Keratinocyte (primary cell): ENCODE measurements around the gene NFATC3. TPM values are rescaled to one million over a fixed set of nuclear protein-coding genes. Genes with fewer than 3 reads are reported as not detected.

Experiments
- DNase-seq: peaks from one replicate; pipeline ENCODE4 v3.0.0-alpha.2; 2011; ENCODE audit warnings: low read depth, missing footprints, low spot score
- FAIRE-seq: peaks from 2 replicates; lab custom pipeline; 2011; peaks lifted over from hg19 to GRCh38; lab: Jason Lieb, UNC
- H2AFZ ChIP-seq: 2 replicates; pipeline ENCODE4 v1.6.0; 2012; ENCODE audit warnings: low read length, control low read depth, inconsistent platforms; ENCODE audit not compliant: control insufficient read depth
- H3K27ac ChIP-seq: 2 replicates; pipeline ENCODE4 v1.5.1; 2011; ENCODE audit warnings: low read length; ENCODE audit not compliant: control insufficient read depth, insufficient read depth
- H3K27me3 ChIP-seq: 3 replicates; pipeline ENCODE4 v1.6.0; 2011; ENCODE audit warnings: low read length; ENCODE audit not compliant: control insufficient read depth, insufficient read depth; ENCODE audit errors: extremely low read depth
- H3K36me3 ChIP-seq, 2 experiments: 2 replicates in 1 of 2; 3 replicates in 1 of 2; pipeline ENCODE4 v1.5.1; 2011; ENCODE audit warnings: low read length in 2 of 2, mild to moderate bottlenecking in 1 of 2; ENCODE audit not compliant: control insufficient read depth in 2 of 2, insufficient read depth in 2 of 2; ENCODE audit errors: extremely low read depth in 1 of 2
- H3K4me1 ChIP-seq: 3 replicates; pipeline ENCODE4 v1.5.1; 2011; ENCODE audit warnings: low read length; ENCODE audit not compliant: control insufficient read depth, insufficient read depth; ENCODE audit errors: extremely low read depth
- H3K4me2 ChIP-seq: 3 replicates; pipeline ENCODE4 v1.6.0; 2011; ENCODE audit warnings: low read depth, low read length; ENCODE audit not compliant: control insufficient read depth, insufficient read depth; ENCODE audit errors: extremely low read depth
- H3K4me3 ChIP-seq, 3 experiments: fragments of 200-600 bp in 1 of 3; sonication (generic) in 1 of 3; 2 replicates in 2 of 3; 3 replicates in 1 of 3; pipeline ENCODE4 v1.5.1; 2011 to 2016; ENCODE audit warnings: low read length in 3 of 3, mild to moderate bottlenecking in 3 of 3, control low read depth in 2 of 3, inconsistent platforms in 1 of 3, low read depth in 1 of 3, mixed read lengths in 1 of 3, mixed run types in 1 of 3, moderate library complexity in 1 of 3; ENCODE audit not compliant: control insufficient read depth in 2 of 3, insufficient read depth in 2 of 3; ENCODE audit errors: extremely low read depth in 1 of 3
- H3K79me2 ChIP-seq: 2 replicates; pipeline ENCODE4 v1.6.0; 2012; ENCODE audit warnings: low read length; ENCODE audit not compliant: control insufficient read depth, insufficient read depth
- H3K9ac ChIP-seq: 3 replicates; pipeline ENCODE4 v1.6.0; 2011; ENCODE audit warnings: low read length; ENCODE audit not compliant: control insufficient read depth, insufficient read depth; ENCODE audit errors: extremely low read depth
- H3K9me1 ChIP-seq: 3 replicates; pipeline ENCODE4 v1.6.0; 2011; ENCODE audit warnings: low read length; ENCODE audit not compliant: control insufficient read depth, insufficient read depth; ENCODE audit errors: extremely low read depth
- H3K9me3 ChIP-seq: 2 replicates; pipeline ENCODE4 v1.5.1; 2012; ENCODE audit warnings: low read depth, low read length; ENCODE audit not compliant: control insufficient read depth
- H4K20me1 ChIP-seq: 3 replicates; pipeline ENCODE4 v1.6.0; 2011; ENCODE audit warnings: low read length; ENCODE audit not compliant: control insufficient read depth, insufficient read depth; ENCODE audit errors: extremely low read depth
- EZH2 ChIP-seq: IDR thresholded peaks from one replicate; pipeline ENCODE4 v1.6.1; 2012; ENCODE audit warnings: inconsistent platforms, mild to moderate bottlenecking, low read length, moderate library complexity
- dilution Hi-C: fragments of 300-500 bp; cut with MboI; formaldehyde crosslinking; loops from one replicate; pipeline ENCODE4 v1.7.0; 2020; ENCODE audit warnings: low sequenced_read_pairs; ENCODE audit not compliant: extremely low pct_ligation_motif_present
- polyA plus RNA-seq, 5 experiments: library from polyadenylated mRNA; depleted of rRNA in 3 of 5; stranded (reverse) in 3 of 5; stranded (forward) in 1 of 5; unstranded in 1 of 5; fragments of >200 nt; gene quantifications; 1 replicate in 1 of 5; 2 replicates in 3 of 5; 3 replicates in 1 of 5; pipeline versions ENCODE4 v1.2.1 to v1.2.3, GENCODE V29; 2011 to 2012; ENCODE audit warnings: missing spikeins in 2 of 5, low read depth in 1 of 5, low replicate concordance in 1 of 5
- TF ChIP-seq, protein P1 (sequence below), 3 experiments: IDR thresholded peaks in 1 of 3; conservative IDR thresholded peaks in 1 of 3; optimal IDR thresholded peaks in 1 of 3; 2 replicates in 2 of 3; 3 replicates in 1 of 3; pipeline versions ENCODE3 to v1.5.1; 2011; ENCODE audit warnings: low read length in 3 of 3, mild to moderate bottlenecking in 3 of 3, moderate library complexity in 2 of 3, control low read depth in 1 of 3, inconsistent platforms in 1 of 3; ENCODE audit not compliant: insufficient read depth in 2 of 3; ENCODE audit errors: extremely low read depth in 1 of 3

The NFATC3 gene
- polyA plus RNA-seq, 1 donor (not counting 4 experiments of a cell fraction or from before 2014, with no cell fraction given): 11.5 TPM

GRCh38 chr16:68188170-68188569 lies 103.0 kb downstream of the NFATC3 start:
- H2AFZ ChIP-seq: no peak overlapping the region
- H3K9me3 ChIP-seq: no peaks in the 10 kb centered on the region
- H3K36me3 ChIP-seq: peaks cover 3 to 7% of the 10 kb centered on the region in 2 experiments
- FAIRE-seq: no peak
- H3K79me2 ChIP-seq: no peaks in the 10 kb centered on the region
- dilution Hi-C loops: no loop called here
- no peaks in the 10 kb centered on the region for H3K27me3 ChIP-seq
- H3K9ac ChIP-seq: no peak overlapping the region
- no peak overlapping the region for H3K4me3 ChIP-seq
- H3K4me1 ChIP-seq: no peaks in the 10 kb centered on the region
- TF ChIP-seq, protein P1, sequence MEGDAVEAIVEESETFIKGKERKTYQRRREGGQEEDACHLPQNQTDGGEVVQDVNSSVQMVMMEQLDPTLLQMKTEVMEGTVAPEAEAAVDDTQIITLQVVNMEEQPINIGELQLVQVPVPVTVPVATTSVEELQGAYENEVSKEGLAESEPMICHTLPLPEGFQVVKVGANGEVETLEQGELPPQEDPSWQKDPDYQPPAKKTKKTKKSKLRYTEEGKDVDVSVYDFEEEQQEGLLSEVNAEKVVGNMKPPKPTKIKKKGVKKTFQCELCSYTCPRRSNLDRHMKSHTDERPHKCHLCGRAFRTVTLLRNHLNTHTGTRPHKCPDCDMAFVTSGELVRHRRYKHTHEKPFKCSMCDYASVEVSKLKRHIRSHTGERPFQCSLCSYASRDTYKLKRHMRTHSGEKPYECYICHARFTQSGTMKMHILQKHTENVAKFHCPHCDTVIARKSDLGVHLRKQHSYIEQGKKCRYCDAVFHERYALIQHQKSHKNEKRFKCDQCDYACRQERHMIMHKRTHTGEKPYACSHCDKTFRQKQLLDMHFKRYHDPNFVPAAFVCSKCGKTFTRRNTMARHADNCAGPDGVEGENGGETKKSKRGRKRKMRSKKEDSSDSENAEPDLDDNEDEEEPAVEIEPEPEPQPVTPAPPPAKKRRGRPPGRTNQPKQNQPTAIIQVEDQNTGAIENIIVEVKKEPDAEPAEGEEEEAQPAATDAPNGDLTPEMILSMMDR (optimal IDR thresholded peaks at IDR 0.05 in 1 of 3, IDR thresholded peaks at IDR 0.05 in 1 of 3, conservative IDR thresholded peaks at IDR 0.05 in 1 of 3; ENCODE audit: extremely low read depth in 1 of 3, insufficient read depth in 2 of 3, low read length in 3 of 3): no peak
- no peak for TF ChIP-seq EZH2
- no peak overlapping the region for H3K27ac ChIP-seq
- no peak for DNase-seq
- no peaks in the 10 kb centered on the region for H4K20me1 ChIP-seq
- no peaks in the 10 kb centered on the region for H3K9me1 ChIP-seq
- no peak overlapping the region for H3K4me2 ChIP-seq

DNA sequence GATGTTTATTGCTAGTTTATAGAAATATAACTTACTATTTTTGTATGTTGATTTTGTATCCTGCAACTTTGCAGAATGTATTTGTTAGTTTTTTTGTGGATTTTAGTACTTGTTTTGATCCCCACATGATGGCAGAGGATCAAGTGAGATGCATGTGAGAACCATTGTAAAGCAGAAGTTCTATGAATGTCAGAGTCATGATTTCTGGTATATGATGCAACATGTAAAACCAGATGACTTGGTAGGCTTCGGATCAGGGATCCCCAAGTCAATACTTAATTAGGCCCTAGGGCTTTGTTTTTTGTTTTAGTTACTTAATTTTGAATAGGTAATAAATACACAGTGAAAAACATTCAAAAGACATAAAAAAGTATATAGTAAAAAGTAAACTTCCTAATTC lies 104.9 kb downstream of the NFATC3 start:
- TF ChIP-seq, protein P1 (optimal IDR thresholded peaks at IDR 0.05 in 1 of 3, IDR thresholded peaks at IDR 0.05 in 1 of 3, conservative IDR thresholded peaks at IDR 0.05 in 1 of 3; ENCODE audit: extremely low read depth in 1 of 3, insufficient read depth in 2 of 3, low read length in 3 of 3): no peak
- TF ChIP-seq EZH2: no peak
- H2AFZ ChIP-seq: no peak overlapping the region
- H3K4me3 ChIP-seq: no peak overlapping the region
- H3K9ac ChIP-seq: no peak overlapping the region
- no peak overlapping the region for H3K27ac ChIP-seq
- H3K4me2 ChIP-seq: no peak overlapping the region
- no peak for FAIRE-seq
- no peaks in the 10 kb centered on the region for H3K4me1 ChIP-seq
- DNase-seq: no peak
- no peaks in the 10 kb centered on the region for H3K27me3 ChIP-seq
- peaks cover 3 to 7% of the 10 kb centered on the region in 2 experiments for H3K36me3 ChIP-seq
- dilution Hi-C loops: no loop called here
- H3K79me2 ChIP-seq: no peaks in the 10 kb centered on the region
- H3K9me1 ChIP-seq: no peaks in the 10 kb centered on the region
- H4K20me1 ChIP-seq: no peaks in the 10 kb centered on the region
- H3K9me3 ChIP-seq: no peaks in the 10 kb centered on the region
